Epithelial cell of proximal tubule (primary cell): ENCODE results near the gene TBPL1. TPM values are rescaled to one million over a fixed set of nuclear protein-coding genes. Genes with fewer than 3 reads are reported as not detected.

Source experiments
- DNase-seq: peaks from one replicate; pipeline ENCODE4 v3.0.0-alpha.2; 2011; ENCODE audit warnings: low read depth
- H3K4me3 ChIP-seq: 2 replicates; pipeline ENCODE4 v1.5.1; 2011; ENCODE audit warnings: low read depth, mild to moderate bottlenecking, low read length
- total RNA-seq: library from RNA; depleted of rRNA; stranded (reverse); fragments of >200 nt; gene quantifications from 2 replicates; pipeline ENCODE4 v1.2.3, GENCODE V29; 2015
- TF ChIP-seq, protein P1 (sequence below): conservative IDR thresholded peaks from 2 replicates; pipeline ENCODE4 v1.5.1; 2012; ENCODE audit warnings: low read depth, mild to moderate bottlenecking, low read length

TBPL1 gene
- total RNA-seq, 1 donor from 2014 or later, result 24.7 TPM

DNA sequence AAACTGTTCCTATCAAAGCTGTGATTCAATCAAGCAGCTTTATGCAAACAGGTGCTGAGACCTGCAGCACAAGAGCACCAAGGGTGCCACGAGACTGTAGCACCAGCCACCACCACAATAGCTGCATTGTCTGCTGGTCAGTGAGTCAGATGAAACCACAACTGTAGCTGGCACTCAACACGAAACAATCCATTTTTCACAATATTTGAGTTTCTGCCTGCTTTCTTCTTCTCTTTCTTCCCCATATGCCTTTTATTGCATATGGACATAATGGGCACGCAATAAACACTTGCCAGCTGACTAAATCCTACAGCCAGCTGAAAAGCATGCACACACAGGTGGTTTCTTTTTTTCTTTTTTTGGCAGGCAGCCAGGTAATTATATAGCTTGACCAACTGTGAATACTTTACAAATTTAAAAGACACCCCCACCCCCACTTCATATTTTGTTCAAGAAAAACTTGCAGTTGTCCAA, 82.8 kb downstream of the TBPL1 start:
- TF ChIP-seq, protein P1, sequence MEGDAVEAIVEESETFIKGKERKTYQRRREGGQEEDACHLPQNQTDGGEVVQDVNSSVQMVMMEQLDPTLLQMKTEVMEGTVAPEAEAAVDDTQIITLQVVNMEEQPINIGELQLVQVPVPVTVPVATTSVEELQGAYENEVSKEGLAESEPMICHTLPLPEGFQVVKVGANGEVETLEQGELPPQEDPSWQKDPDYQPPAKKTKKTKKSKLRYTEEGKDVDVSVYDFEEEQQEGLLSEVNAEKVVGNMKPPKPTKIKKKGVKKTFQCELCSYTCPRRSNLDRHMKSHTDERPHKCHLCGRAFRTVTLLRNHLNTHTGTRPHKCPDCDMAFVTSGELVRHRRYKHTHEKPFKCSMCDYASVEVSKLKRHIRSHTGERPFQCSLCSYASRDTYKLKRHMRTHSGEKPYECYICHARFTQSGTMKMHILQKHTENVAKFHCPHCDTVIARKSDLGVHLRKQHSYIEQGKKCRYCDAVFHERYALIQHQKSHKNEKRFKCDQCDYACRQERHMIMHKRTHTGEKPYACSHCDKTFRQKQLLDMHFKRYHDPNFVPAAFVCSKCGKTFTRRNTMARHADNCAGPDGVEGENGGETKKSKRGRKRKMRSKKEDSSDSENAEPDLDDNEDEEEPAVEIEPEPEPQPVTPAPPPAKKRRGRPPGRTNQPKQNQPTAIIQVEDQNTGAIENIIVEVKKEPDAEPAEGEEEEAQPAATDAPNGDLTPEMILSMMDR, result no peak
- DNase-seq, result no peak
- no peak overlapping the region for H3K4me3 ChIP-seq

DNA sequence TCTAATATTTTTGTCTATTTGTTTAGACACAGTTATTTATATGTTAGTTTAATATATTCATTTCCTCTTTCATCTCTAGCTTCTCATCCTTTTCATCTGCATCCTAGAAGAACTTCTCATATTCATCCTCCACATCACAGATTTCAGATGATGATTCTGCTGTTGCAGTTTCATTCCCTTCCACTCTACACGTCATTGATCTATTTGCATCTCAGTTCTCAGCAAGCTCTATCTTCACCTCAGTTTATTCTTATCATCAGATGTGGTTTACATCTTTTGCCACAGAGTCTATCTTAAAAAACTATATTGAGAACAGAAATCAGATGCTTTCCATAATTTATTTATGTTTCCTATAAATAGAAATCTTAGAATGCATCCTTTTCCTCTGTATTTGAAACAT, 86.1 kb downstream of the TBPL1 start:
- DNase-seq, result no peak
- TF ChIP-seq, protein P1, result no peak
- H3K4me3 ChIP-seq, result no peak overlapping the region

Other genes starting within 250 kb of the TBPL1 start
- 0.23 and 1.0 TPM in 2 replicates for gene TCF21, start 64.1 kb upstream of the TBPL1 start, total RNA-seq
- 3.6 and 5.7 TPM in 2 replicates for gene SLC2A12, start 99.4 kb downstream of the TBPL1 start, total RNA-seq